ENCODE results near the gene NPTX2.

Gene NPTX2

DNA sequence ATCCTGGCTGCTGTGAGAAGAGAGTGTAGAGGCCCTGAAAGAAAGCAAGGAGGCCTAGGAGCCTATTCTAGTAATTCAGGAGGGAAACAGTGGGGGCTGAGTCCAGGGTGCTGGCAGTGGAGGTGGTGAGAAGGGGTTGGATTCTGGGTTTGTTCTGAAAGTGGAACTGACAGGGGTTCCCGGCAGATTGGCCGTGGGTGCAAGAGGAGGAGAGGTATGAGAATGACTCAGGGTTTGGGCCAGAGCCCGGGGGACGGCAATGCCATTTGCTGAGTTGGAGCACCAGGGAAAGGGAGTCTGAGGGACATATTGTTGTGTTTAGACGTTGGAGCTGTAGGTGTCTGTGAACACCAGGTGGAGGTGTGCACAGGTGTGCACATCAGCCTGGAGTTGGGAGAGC is 38.5 kb downstream of the NPTX2 start:
- no peak for DNase-seq

DNA sequence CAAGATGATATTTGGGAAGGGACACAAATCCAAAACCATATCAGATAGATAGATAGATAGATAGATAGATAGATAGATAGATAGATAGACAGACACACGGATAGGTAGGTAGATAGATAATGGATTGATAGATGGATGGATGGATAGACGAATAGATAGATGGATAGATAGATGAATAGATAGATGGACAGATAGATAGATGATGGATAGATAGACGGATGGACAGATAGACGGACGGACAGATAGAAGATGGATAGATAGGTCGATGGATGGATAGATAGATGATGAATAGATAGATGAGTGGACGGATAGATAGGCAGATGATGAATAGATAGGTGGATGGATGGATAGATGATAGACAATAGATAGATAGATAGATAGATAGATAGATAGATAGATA is 39.8 kb downstream of the NPTX2 start:
- DNase-seq = no peak

DNA sequence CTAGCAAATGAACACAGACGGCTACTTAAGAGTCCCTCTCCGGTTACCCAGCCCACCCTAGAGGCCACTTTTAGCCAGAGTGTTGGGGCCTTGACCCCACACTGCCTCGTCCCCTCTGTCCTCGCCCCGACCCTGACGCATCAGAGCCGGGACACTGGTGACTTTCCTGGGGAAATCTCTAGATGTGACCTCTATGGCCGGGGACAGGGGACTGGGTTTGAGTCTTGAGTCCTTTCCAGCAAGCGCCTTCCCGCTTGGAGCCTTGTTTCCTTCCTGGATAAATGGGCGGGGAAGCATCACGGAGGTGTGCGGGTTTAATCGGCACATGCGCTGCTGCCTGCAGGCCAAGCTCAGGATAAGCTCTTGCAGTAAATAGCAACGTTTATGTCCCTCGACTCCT is 40.7 kb downstream of the NPTX2 start:
- DNase-seq = no peak

DNA sequence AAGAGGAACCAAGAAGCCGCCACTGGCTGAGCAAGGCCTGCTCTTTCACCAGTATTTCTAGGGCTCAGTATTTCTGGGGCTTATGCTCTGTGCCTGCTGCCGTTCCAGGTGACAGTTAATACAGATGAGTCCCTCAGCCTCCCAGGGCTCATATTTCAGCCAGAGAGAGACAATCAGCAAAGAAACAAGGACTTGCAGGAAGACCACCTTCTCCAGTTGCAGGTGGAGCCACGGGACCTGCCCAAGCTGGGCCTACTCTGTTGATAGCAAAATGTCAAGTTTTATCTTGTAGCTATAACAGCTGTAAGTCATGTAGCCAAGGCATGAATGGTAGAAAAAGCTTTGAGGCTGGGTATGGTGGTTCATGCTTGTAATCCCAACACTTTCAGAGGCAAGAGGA is 42.7 kb downstream of the NPTX2 start:
- DNase-seq = no peak

DNA sequence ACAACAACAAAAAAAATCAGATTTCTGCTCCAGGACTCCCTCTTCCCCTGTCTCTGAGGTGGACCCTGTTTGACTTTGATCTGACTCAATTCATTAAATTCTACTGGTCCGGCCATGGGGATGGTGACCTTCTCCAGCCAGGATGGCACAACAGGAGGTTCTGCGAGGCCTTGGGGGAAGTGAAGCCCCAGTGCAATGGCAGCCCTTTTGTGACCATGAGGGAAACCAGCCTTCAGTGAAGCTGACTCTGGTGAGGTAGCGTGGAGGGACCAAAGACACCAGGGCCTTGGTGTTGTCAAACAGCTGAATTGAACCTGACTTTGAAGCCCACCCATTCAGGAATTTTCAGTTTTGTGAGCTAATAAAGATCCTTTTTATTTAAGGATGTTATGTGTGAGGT is 44.5 kb downstream of the NPTX2 start:
- DNase-seq = no peak

DNA sequence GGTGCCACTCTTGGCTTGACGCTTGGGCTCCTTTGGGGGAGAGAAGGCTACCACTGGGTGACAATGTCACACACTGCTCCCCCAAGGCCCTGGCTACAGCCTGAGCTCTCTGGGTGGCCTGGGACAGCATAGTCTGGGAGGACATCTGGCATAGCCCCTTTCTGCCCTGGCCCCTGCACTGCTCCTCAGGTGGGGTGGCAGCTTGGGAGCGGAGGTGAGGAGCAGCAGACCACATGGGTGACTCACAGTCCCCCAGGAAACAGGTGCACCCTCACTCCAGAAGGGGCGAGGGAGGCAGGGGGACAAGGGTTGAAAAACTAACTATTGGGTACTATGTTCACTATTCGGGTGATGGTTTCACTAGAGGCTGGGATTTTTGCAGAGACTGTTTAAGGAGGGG is 45.2 kb downstream of the NPTX2 start:
- DNase-seq = no peak

DNA sequence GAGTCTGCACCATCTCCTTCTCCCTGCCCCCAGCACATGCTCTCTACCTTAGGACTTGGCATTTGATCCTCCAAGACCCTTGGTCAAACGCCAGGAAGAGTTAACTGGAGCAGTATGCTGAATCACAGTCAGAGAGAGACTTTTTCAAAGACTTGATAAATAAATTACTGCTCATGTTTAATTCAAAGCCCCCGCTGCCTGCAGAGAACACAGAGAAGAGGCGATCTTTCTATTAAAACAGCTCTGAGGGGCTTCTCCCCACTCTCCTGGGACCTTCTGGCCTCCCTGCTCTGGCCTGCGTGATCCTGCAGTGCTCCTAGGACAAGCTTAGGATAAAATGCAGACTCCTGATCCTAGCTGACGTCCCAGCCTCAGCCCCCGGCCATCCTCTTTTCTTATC is 47.8 kb downstream of the NPTX2 start:
- DNase-seq = no peak

DNA sequence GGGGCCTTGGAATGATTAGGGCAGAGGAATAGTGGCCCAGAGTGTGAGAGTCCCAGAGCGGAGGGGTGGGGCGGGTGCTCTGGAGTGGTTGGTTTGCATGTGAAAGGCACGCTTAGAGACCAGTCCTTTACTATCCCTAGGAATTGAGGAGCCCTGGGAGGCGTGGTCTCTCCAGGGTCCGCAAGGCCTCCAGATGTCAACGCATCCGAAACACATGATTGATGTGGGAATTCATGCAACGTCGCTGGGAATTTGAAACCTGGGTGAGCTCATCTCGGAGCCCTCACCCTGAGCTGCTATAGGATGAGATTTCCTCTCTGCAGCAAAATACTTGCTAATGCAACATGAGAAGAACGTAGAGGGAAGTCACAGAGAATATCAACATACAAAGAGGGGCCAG is 51.2 kb downstream of the NPTX2 start:
- DNase-seq = no peak

DNA sequence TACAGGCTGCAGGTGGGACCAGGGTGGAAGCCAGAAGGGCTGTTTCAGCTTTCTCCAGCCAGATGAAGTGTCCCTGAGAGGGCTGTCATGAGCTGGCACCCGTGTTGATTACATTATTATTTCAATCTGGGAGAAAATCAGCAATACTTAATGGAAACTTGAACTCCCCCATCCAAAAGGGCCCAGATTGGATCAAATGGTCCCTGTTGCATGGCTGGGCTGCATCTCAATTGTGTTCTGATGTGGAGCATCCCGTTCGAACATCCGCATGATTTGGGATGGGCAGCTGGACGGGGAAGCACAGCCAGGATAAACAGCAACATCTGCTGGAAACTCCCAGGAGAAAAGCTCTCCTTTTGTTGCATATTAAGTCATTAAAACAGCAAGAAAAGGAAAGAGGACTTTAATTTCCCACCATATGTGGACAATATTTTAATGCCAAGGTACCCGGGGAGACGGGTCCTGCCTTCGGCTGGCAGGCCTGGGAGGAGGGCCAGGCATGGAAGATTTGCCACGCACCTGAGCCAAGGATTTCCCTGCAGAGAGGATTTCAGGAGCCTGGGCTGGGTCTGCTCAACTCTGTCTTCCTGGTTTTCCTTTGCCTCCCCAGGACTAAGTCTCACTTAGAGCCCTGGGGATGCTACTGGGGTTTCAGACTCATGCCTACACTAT is 52.4 kb downstream of the NPTX2 start:
- DNase-seq = no peak

DNA sequence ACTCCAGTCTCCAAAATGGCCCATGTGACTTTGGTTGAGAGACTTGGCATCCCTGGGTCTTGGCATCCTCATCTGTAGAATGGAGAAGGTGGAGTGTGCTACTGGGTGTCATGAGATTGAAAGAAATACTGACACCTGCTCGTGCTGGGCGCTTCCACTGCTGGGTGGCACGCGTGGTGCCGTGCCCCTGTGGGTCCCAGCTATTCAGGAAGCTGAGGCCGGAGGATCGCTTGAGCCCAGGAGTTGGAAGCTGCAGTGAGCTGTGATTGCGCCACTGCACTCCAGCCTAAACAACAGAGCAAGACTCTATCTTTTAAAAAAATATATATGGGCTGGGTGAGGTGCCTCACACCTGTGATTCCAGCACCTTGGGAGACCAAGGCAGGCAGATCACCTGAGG is 53.1 kb downstream of the NPTX2 start:
- no peak for DNase-seq

DNA sequence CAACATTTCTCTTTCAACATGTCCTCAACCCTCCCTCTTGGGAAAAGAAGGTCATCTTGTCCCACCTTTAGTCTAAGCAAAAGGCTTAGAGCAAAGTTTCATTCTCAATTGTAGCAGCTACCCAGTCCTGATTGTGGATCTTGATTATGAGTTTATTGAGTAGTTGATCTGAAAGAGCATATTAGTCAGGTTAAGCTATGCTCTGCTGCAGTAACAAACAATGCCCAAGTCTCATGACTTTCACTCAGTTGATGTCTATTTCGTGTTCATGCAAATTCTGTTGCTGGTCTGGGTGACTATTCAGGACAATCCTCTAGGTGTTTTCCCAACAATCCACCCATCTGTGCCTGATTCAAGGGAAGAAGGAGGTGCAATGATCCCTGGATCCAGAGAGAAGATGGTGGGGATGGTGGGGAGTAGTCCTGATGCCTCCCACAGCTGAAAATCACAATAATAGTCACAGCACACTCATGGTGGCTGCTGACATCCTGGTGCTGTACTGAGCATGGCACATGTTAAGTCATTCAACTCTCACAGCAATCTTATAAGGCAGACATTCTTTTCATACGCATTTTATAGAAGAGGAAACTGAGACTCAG is 54.7 kb downstream of the NPTX2 start:
- no peak for DNase-seq

DNA sequence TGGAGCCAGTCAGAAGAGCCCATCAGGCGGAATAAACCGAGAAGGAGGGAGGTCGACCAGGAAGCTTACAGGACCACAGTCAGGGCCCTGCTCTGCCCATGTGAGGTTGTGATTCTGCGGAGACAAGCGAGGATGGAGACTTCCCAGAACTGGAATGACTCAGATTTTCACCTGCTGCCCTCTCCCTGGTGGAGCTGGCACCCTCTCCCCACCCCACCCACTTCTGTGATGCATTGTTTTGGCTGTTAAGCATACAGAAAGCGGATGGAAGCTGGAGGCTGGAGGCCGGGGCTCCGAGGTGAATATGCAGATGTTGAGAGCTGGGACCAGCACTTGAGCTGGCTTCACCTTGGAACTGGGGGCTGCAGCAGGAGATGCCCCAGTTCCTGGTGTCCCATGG is 57.4 kb downstream of the NPTX2 start:
- DNase-seq = no peak

DNA sequence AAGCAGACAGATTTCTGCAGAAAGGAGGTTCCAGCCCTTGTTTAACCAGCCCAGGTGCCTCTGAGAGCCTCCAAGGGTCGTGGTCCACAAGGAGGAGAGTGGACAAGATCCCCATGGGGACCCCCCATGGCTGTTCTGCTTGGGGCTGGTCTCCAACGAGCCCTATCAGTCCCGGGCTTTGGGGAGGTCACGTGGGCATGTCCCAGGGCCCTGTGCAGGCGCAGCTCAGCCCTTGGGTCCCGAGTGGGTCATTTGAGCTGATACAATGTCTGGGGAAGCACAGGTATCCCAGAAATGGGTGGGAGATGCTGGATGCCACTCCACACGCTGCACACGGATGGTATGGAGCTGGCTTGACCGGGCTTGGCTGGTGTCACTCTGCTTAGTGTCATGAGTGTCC is 57.8 kb downstream of the NPTX2 start:
- DNase-seq = no peak

DNA sequence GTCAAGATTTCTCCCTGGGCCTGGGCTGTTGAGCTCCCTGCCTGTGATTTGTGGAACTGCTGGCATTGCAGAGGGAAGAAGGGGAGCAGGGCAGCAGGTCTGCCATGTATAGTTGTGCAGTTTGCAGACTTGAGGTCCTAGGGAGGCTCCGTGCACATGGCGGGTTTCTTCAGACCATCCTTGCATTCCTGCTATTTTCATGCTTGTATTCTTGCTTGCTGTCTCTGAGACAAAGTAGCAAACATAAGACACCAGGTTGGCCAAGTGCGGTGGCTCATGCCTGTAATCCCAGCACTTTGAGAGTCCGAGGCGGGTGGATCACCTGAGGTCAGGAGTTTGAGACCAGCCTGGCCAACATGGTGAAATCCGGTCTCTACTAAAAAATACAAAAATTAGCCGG is 61.1 kb downstream of the NPTX2 start:
- DNase-seq = no peak
